ENCODE results near the gene TMEM198.

DNA sequence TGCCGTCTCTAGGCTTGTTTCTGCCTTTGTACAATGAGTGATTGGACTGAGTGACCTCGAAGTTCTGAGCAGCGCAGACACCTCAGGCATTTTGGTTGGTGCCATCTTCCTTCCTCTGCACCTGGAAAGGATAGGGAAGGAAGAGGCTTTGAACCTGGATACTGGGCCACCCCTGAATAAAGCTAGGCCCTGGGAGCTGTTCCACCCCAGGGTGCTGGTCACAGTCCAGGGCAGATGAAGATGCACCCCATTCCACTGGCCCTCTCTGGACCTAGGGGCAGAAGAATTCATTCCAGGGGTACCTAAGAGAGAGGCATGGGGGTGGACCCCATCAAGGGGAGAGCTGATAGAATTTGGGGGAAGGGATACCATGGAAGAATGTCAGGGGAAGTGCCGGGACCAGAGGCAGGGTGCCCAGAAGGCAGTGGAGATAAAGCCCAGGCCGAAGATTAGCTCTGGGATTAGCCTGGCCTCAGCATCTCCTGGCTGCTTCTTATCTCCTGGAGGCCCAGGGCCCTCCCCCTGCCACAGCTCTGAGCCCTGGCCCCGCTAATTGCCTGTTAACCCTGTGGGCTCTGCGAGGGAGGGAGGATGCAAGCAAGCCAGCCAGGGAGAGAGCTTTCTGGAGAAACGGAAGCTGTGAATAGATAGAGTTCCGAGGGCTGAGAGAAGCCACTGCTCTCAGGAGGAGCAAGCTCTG lies 18.1 kb upstream of the TMEM198 start:
- TF ChIP-seq RFX5 (IDR thresholded peaks at IDR 0.05; ENCODE audit: low read depth, low read length) (no peak), POLR2A (IDR thresholded peaks at IDR 0.05; ENCODE audit: low read depth, low read length) (no peak), RCOR1 (IDR thresholded peaks at IDR 0.05; ENCODE audit: insufficient replicate concordance, low read length) (no peak), SMC3 (IDR thresholded peaks at IDR 0.05; ENCODE audit: low read depth, low read length) (no peak), BHLHE40 (IDR thresholded peaks at IDR 0.05; ENCODE audit: low read depth, low read length) (no peak), CEBPB (IDR thresholded peaks at IDR 0.05; ENCODE audit: low read depth, low read length) (no peak), NFE2L2 (IDR thresholded peaks at IDR 0.05; ENCODE audit: low read depth, low read length) (no peak), MXI1 (IDR thresholded peaks at IDR 0.05; ENCODE audit: borderline replicate concordance, low read depth, low read length) (no peak)
- TF ChIP-seq, protein P1, sequence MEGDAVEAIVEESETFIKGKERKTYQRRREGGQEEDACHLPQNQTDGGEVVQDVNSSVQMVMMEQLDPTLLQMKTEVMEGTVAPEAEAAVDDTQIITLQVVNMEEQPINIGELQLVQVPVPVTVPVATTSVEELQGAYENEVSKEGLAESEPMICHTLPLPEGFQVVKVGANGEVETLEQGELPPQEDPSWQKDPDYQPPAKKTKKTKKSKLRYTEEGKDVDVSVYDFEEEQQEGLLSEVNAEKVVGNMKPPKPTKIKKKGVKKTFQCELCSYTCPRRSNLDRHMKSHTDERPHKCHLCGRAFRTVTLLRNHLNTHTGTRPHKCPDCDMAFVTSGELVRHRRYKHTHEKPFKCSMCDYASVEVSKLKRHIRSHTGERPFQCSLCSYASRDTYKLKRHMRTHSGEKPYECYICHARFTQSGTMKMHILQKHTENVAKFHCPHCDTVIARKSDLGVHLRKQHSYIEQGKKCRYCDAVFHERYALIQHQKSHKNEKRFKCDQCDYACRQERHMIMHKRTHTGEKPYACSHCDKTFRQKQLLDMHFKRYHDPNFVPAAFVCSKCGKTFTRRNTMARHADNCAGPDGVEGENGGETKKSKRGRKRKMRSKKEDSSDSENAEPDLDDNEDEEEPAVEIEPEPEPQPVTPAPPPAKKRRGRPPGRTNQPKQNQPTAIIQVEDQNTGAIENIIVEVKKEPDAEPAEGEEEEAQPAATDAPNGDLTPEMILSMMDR (conservative IDR thresholded peaks at IDR 0.05; ENCODE audit: low read depth, low read length) = no peak
- TF ChIP-seq, protein P2, sequence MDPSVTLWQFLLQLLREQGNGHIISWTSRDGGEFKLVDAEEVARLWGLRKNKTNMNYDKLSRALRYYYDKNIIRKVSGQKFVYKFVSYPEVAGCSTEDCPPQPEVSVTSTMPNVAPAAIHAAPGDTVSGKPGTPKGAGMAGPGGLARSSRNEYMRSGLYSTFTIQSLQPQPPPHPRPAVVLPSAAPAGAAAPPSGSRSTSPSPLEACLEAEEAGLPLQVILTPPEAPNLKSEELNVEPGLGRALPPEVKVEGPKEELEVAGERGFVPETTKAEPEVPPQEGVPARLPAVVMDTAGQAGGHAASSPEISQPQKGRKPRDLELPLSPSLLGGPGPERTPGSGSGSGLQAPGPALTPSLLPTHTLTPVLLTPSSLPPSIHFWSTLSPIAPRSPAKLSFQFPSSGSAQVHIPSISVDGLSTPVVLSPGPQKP (IDR thresholded peaks at IDR 0.05; ENCODE audit: borderline replicate concordance, low read depth, low read length) = no peak
- TF ChIP-seq, protein P3, sequence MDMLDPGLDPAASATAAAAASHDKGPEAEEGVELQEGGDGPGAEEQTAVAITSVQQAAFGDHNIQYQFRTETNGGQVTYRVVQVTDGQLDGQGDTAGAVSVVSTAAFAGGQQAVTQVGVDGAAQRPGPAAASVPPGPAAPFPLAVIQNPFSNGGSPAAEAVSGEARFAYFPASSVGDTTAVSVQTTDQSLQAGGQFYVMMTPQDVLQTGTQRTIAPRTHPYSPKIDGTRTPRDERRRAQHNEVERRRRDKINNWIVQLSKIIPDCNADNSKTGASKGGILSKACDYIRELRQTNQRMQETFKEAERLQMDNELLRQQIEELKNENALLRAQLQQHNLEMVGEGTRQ (IDR thresholded peaks at IDR 0.05; ENCODE audit: low read depth, low read length) = no peak

Measured in IMR-90 (cell line).